Gastrocnemius medialis (tissue), 4 donors: ENCODE results near the gene GRIK5. TPM values are rescaled to one million over a fixed set of nuclear protein-coding genes. Genes with fewer than 3 reads are reported as not detected.
"Not testable (repeated sequence)": the region's sequence is repeated elsewhere in the genome, so short reads cannot be mapped to it uniquely, and the experiment has no call there.

ENCODE experiments used
- ATAC-seq, 2 donors: fragments of 150-250 bp; one replicate each; pipeline ENCODE4 v1.9.1; 2016
- DNase-seq, 2 donors: peaks; one replicate each; pipeline ENCODE4 v3.0.0-alpha.2; 2019
- H3K27ac ChIP-seq, 4 donors: fragments of 200-600 bp; sonication (generic); 1 replicate in 1 of 4; 2 replicates in 3 of 4; pipeline ENCODE4 v1.5.1; 2016 to 2018; ENCODE audit warnings: mild to moderate bottlenecking in 2 of 4, moderate library complexity in 1 of 4
- H3K27me3 ChIP-seq, 3 donors: fragments of 200-600 bp; sonication (generic) in 2 of 3; 1 replicate in 1 of 3; 2 replicates in 2 of 3; pipeline versions ENCODE4 v1.5.1 to v1.6.0; 2016 to 2019; ENCODE audit warnings: mild to moderate bottlenecking in 1 of 3, moderate library complexity in 1 of 3
- H3K36me3 ChIP-seq, 2 donors: fragments of 200-600 bp; sonication (generic) in 1 of 2; one replicate each; pipeline ENCODE4 v1.5.1; 2017 to 2018
- H3K4me1 ChIP-seq, 2 donors: fragments of 200-600 bp; sonication (generic) in 1 of 2; one replicate each; pipeline ENCODE4 v1.5.1; 2016 to 2017; ENCODE audit warnings: mild to moderate bottlenecking in 2 of 2
- H3K4me3 ChIP-seq, 4 donors: fragments of 200-600 bp; sonication (generic) in 3 of 4; 1 replicate in 1 of 4; 2 replicates in 3 of 4; pipeline ENCODE4 v1.5.1; 2016 to 2019; ENCODE audit warnings: mild to moderate bottlenecking in 2 of 4
- H3K9me3 ChIP-seq, 3 donors: fragments of 200-600 bp; sonication (generic) in 2 of 3; 1 replicate in 1 of 3; 2 replicates in 2 of 3; pipeline ENCODE4 v1.5.1; 2016 to 2019
- CTCF ChIP-seq, 5 experiments: fragments of 450-650 bp in 3 of 5; fragments of 200-600 bp in 2 of 5; sonication (generic) in 2 of 5; IDR thresholded peaks in 4 of 5; conservative IDR thresholded peaks in 1 of 5; 1 replicate in 4 of 5; 2 replicates in 1 of 5; pipeline ENCODE4 v1.5.1; 2016 to 2019; ENCODE audit warnings: antibody characterized with exemption in 5 of 5, mild to moderate bottlenecking in 3 of 5, moderate library complexity in 3 of 5
- POLR2A ChIP-seq, 2 donors: fragments of 450-650 bp; IDR thresholded peaks; one replicate each; pipeline ENCODE4 v1.6.1; 2017; ENCODE audit warnings: antibody characterized with exemption in 2 of 2, mild to moderate bottlenecking in 2 of 2, moderate library complexity in 2 of 2
- in situ Hi-C, 4 donors: fragments of 200-750 bp; cut with MboI; loops; one replicate each; pipeline versions ENCODE4 v1.15.0 to v1.8.0; 2017; ENCODE audit warnings: low sequenced_read_pairs in 4 of 4
- intact Hi-C: fragments of 100-400 bp; cut with DNase I; formaldehyde crosslinking; loops from one replicate; pipeline ENCODE4 v1.15.1; 2023; ENCODE audit warnings: low total_unique reads
- total RNA-seq, 4 donors: library from RNA; depleted of rRNA; stranded (reverse); fragments of >200 nt; gene quantifications; one replicate each; pipeline versions ENCODE4 v1.1.0 to v1.2.3, GENCODE V29; 2016

The GRIK5 gene
- total RNA-seq, 4 donors from 2014 or later: 0.20 to 1.0 (median 0.62) TPM; not detected in 1

DNA sequence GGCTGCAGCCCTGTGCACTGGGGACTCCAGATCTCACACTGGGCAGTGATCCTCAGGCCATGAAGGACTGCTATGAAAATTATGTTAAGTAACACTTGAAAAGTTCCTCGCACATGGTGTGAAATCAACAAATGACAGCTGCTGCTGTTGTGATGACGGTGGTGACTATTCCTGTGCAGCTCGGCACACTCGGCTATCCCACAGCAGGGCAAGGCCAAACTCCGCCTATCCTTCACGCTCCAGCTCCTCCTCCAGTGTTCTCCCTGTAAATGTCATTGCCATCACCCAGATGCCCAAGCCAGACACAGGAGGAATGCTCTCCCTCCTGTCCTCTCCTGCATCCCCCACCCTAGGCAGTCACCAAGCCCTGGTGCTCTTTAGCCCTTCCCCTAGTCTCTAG, 31.3 kb downstream of the GRIK5 start:
- DNase-seq: peak; percentile 26 to 82
- Histone ChIP-seq H3K4me1 (peaks cover 10 to 12% of the 10 kb centered on the region in 2 donors), H3K4me3 (no peak overlapping the region), H3K9me3 (no peaks in the 10 kb centered on the region), H3K27me3 (no peaks in the 10 kb centered on the region), H3K27ac (peak overlapping the region; percentile 67 to 75 (median 70)), H3K36me3 (no peaks in the 10 kb centered on the region)
- ATAC-seq: peak; percentile 92 to 95
- in situ Hi-C loops (no loop called here), intact Hi-C loops (loop anchor here (1.0 kb wide), 1 partner anchor 38 kb away; the partner anchor contains the start of gene ZNF574)
- TF ChIP-seq CTCF (IDR thresholded peaks at IDR 0.05 in 4 of 5, conservative IDR thresholded peaks at IDR 0.05 in 1 of 5): no peak
- TF ChIP-seq POLR2A (IDR thresholded peaks at IDR 0.05): peak in 1 of 2 donors; percentile 15

- DNase-seq (no peak), ATAC-seq (no peak)
- H3K9me3 ChIP-seq: no peaks in the 10 kb centered on the region
- peak overlapping the region in 3 of 4 donors; percentile 67 to 75 (median 72) for H3K27ac ChIP-seq
- H3K4me1 ChIP-seq: peaks cover 10 to 12% of the 10 kb centered on the region in 2 donors
- no peak overlapping the region for H3K4me3 ChIP-seq
- H3K27me3 ChIP-seq: no peaks in the 10 kb centered on the region
- in situ Hi-C loops: no loop called here
- no peaks in the 10 kb centered on the region for H3K36me3 ChIP-seq
- TF ChIP-seq CTCF (IDR thresholded peaks at IDR 0.05 in 4 of 5, conservative IDR thresholded peaks at IDR 0.05 in 1 of 5) (no peak), POLR2A (IDR thresholded peaks at IDR 0.05) (no peak)
- intact Hi-C loops: loop anchor here (1.0 kb wide), 1 partner anchor 39 kb away; the partner anchor contains the start of gene ZNF574
Measured at GRCh38 chr19:42037649-42038048, 32.4 kb downstream of the GRIK5 start.

DNA sequence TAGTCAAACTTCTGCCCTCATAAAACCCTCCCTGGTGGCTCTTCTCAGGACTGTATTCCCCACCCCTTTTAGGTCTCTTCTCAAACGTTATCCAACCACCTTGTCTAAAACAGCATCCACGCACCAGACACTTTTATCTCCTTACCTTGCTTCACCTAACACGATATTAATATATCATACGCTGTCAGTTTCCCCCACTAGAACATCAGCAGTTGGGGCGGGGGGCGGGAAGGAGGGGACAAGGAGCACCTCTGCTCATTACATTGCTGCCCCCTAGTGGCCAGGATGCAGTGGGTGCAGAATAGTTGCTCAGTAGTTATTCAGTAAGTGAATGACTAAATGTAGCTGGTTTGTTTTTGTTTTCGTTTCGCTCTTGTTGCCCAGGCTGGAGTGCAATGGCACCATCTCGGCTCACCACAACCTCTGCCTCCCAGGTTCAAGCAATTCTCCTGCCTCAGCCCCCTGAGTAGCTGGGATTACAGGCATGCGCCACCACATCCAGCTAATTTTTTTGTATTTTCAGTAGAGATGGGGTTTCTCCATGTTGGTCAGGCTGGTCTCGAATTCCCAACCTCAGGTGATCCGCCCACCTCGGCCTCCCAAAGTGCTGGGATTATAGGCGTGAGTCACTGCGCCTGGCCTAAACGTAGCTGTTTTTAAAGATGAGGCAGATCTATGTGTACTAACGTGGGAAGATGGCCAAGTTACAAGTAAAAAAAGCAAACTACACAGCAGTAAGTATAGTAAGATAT, 35.2 kb downstream of the GRIK5 start:
- peak in 1 of 2 donors; percentile 45 for ATAC-seq
- H3K4me1 ChIP-seq: peaks cover 10 to 12% of the 10 kb centered on the region in 2 donors
- H3K27ac ChIP-seq, in situ Hi-C loops, H3K9me3 ChIP-seq, DNase-seq, H3K4me3 ChIP-seq, H3K36me3 ChIP-seq, H3K27me3 ChIP-seq: not testable (repeated sequence)
- peak; percentile 47 to 87 (median 71) for TF ChIP-seq CTCF (IDR thresholded peaks at IDR 0.05 in 4 of 5, conservative IDR thresholded peaks at IDR 0.05 in 1 of 5)
- intact Hi-C loops: loop anchor here (2.0 kb wide), 1 partner anchor 36 kb away; no protein-coding TSS in a partner anchor

DNA sequence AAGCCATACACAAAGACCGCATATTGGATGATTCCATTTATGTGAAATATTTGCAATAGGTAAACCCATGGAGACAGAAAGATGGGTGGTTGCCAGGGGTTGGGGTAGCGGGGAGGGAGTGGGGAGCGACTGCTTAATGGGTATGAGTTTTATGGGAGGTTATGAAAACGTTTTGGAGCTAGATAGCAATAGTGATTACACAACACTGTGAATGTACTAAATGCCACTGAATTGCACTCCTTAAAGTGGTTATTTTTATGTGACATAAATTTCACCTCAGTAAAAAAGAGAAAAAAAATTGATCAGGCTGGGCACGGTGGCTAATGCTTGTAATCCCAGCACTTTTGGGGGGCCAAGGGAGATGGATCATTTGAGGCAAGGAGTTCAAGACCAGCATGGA, 36.6 kb downstream of the GRIK5 start:
- H3K9me3 ChIP-seq: no peaks in the 10 kb centered on the region
- H3K27ac ChIP-seq: no peak overlapping the region
- peaks cover 3 to 5% of the 10 kb centered on the region in 2 donors for H3K4me1 ChIP-seq
- H3K4me3 ChIP-seq: no peak overlapping the region
- intact Hi-C loops (no loop called here), in situ Hi-C loops (no loop called here)
- no peak for ATAC-seq
- H3K36me3 ChIP-seq: no peaks in the 10 kb centered on the region
- no peaks in the 10 kb centered on the region for H3K27me3 ChIP-seq
- TF ChIP-seq POLR2A (IDR thresholded peaks at IDR 0.05) (no peak), CTCF (IDR thresholded peaks at IDR 0.05 in 4 of 5, conservative IDR thresholded peaks at IDR 0.05 in 1 of 5) (no peak)
- DNase-seq: no peak
